PC-9 (cell line): ENCODE results near the gene CHTF18.

ENCODE experiments used
- EZH2 ChIP-seq: fragments of 200-600 bp; sonication (generic); IDR thresholded peaks from 2 replicates; pipeline ENCODE4 v1.8.0; 2017; ENCODE audit warnings: antibody characterized with exemption, low read depth
- TF ChIP-seq, protein P1 (sequence below): fragments of 200-600 bp; sonication (generic); conservative IDR thresholded peaks from 2 replicates; pipeline ENCODE4 v1.6.1; 2017; ENCODE audit warnings: mixed run types, antibody characterized with exemption, mild to moderate bottlenecking, moderate library complexity

DNA sequence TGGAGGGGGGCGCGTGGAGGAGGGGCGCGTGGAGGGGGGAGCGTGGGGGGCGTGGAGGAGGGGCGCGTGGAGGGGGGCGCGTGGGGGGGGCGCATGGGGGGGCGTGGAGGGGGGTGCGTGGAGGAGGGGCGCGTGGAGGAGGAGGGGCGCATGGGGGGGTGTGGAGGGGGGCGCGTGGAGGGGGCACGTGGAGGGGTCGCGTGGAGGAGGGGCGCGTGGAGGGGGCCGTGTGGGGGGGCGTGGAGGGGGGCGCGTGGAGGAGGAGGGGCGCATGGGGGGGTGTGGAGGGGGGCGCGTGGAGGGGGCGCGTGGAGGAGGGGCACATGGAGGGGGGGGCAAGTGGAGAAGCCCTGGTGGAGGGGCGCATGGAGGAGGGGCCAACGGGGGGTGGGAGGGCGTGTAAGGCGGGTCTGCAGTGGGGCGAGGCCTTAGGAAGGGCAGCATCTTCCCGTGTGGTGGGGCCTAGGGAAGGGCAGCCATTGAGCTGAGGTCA, 20.6 kb upstream of the CHTF18 start:
- TF ChIP-seq, protein P1, sequence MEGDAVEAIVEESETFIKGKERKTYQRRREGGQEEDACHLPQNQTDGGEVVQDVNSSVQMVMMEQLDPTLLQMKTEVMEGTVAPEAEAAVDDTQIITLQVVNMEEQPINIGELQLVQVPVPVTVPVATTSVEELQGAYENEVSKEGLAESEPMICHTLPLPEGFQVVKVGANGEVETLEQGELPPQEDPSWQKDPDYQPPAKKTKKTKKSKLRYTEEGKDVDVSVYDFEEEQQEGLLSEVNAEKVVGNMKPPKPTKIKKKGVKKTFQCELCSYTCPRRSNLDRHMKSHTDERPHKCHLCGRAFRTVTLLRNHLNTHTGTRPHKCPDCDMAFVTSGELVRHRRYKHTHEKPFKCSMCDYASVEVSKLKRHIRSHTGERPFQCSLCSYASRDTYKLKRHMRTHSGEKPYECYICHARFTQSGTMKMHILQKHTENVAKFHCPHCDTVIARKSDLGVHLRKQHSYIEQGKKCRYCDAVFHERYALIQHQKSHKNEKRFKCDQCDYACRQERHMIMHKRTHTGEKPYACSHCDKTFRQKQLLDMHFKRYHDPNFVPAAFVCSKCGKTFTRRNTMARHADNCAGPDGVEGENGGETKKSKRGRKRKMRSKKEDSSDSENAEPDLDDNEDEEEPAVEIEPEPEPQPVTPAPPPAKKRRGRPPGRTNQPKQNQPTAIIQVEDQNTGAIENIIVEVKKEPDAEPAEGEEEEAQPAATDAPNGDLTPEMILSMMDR: no peak
- TF ChIP-seq EZH2: no peak
